K562 (cell line): ENCODE data around the gene MYO3B. TPM values are rescaled to one million over a fixed set of nuclear protein-coding genes. Genes with fewer than 3 reads are reported as not detected.

Experiments used
- CBX3 ChIP-seq, 2 experiments: IDR thresholded peaks; 1 replicate in 1 of 2; 2 replicates in 1 of 2; pipeline ENCODE4 v1.6.1; 2012; ENCODE audit warnings: inconsistent platforms in 2 of 2, low read length in 2 of 2, borderline replicate concordance in 1 of 2, control low read depth in 1 of 2
- CHD1 ChIP-seq: fragments of 200-600 bp; sonication (generic); IDR thresholded peaks from one replicate; pipeline ENCODE4 v1.6.1; 2012; ENCODE audit warnings: mild to moderate bottlenecking, moderate library complexity, low read length, inconsistent platforms
- NFYB ChIP-seq: IDR thresholded peaks from 2 replicates; pipeline ENCODE4 v1.6.1; 2011; ENCODE audit warnings: mild to moderate bottlenecking, moderate library complexity; ENCODE audit not compliant: insufficient read length; ENCODE audit errors: extremely low read depth
- RB1 ChIP-seq: fragments of 450-650 bp; IDR thresholded peaks from 2 replicates; pipeline ENCODE4 v1.6.1; 2017; ENCODE audit warnings: low read depth, mild to moderate bottlenecking
- RBM14 ChIP-seq: fragments of 200-400 bp; formaldehyde crosslinking; IDR thresholded peaks from 2 replicates; pipeline ENCODE4 v1.6.1; 2018; ENCODE audit warnings: low read depth, mild to moderate bottlenecking, low read length, moderate library complexity, borderline replicate concordance; ENCODE audit not compliant: insufficient read depth
- SP1 ChIP-seq: sonication (generic); formaldehyde crosslinking; IDR thresholded peaks from 2 replicates; pipeline ENCODE4 v1.8.1; 2022; ENCODE audit warnings: mild to moderate bottlenecking, missing genetic modification reagents
- ZBTB8A ChIP-seq: fragments of 450-650 bp; IDR thresholded peaks from 2 replicates; pipeline ENCODE4 v1.6.1; 2018; ENCODE audit warnings: mild to moderate bottlenecking, moderate library complexity; ENCODE audit not compliant: partially characterized antibody
- ZNF551 ChIP-seq: fragments of 250-450 bp; sonication (Bioruptor Pico); IDR thresholded peaks from 2 replicates; pipeline ENCODE4 v1.5.0; 2021; ENCODE audit warnings: mild to moderate bottlenecking, moderate library complexity
- ZNF717 ChIP-seq: fragments of 250-450 bp; sonication (Bioruptor Pico); IDR thresholded peaks from 2 replicates; pipeline ENCODE4 v1.5.0; 2021
- polyA plus RNA-seq, 8 experiments: library from polyadenylated mRNA; depleted of rRNA in 4 of 8; stranded (reverse) in 5 of 8; unstranded in 3 of 8; fragments of >200 nt; fragmentation: Nextera tagmentation in 2 of 8; fragmentation: Illumina TruSeq in 1 of 8; extraction: Ambion mirVana in 2 of 8; extraction: Trizol in 1 of 8; gene quantifications; 2 replicates each; pipeline versions ENCODE4 v1.2.1 to v1.2.3, GENCODE V29; 2011 to 2014; ENCODE audit warnings: inconsistent platforms in 1 of 8, missing spikeins in 1 of 8
- total RNA-seq, 7 experiments: library from RNA; depleted of rRNA in 6 of 7; stranded (reverse); fragments of >200 nt in 6 of 7; fragmentation: Illumina TruSeq in 2 of 7; extraction: Trizol in 2 of 7; gene quantifications; 2 replicates each; pipeline versions ENCODE4 v1.2.1 to v1.2.3, GENCODE V29; 2011 to 2021; ENCODE audit warnings: low replicate concordance in 1 of 7
- TF ChIP-seq, protein P1 (sequence below): sonication (generic); formaldehyde crosslinking; IDR thresholded peaks from 2 replicates; pipeline ENCODE4 v1.8.1; 2022; ENCODE audit warnings: missing genetic modification reagents
- TF ChIP-seq, protein P2 (sequence below): fragments of 250-450 bp; sonication (Bioruptor Pico); IDR thresholded peaks from 2 replicates; pipeline ENCODE4 v1.5.0; 2020; ENCODE audit warnings: mild to moderate bottlenecking
- TF ChIP-seq, protein P3 (sequence below), 3 experiments: fragments of 200-800 bp in 1 of 3; fragments of 250-450 bp in 1 of 3; fragments of 450-650 bp in 1 of 3; sonication (Bioruptor Pico) in 1 of 3; sonication (Bioruptor generic) in 1 of 3; formaldehyde crosslinking in 1 of 3; IDR thresholded peaks; 2 replicates each; pipeline versions ENCODE4 v1.6.1 to v1.8.0; 2016 to 2022; ENCODE audit warnings: mild to moderate bottlenecking in 2 of 3, missing genetic modification characterization in 2 of 3, missing compliant biosample characterization in 1 of 3, moderate library complexity in 1 of 3
- TF ChIP-seq, protein P4 (sequence below), 2 experiments: fragments of 450-650 bp; formaldehyde crosslinking in 1 of 2; IDR thresholded peaks; 2 replicates each; pipeline versions ENCODE4 v1.4.0 to v1.6.1; 2014 to 2020; ENCODE audit warnings: mild to moderate bottlenecking in 2 of 2, borderline replicate concordance in 1 of 2, low read depth in 1 of 2

The MYO3B gene
- total and polyA plus RNA-seq, 9 of the 15 experiments (the other 6 are each of a cell fraction or from before 2014, with no cell fraction given) = 2.7 to 6.5 (median 3.6) TPM

DNA sequence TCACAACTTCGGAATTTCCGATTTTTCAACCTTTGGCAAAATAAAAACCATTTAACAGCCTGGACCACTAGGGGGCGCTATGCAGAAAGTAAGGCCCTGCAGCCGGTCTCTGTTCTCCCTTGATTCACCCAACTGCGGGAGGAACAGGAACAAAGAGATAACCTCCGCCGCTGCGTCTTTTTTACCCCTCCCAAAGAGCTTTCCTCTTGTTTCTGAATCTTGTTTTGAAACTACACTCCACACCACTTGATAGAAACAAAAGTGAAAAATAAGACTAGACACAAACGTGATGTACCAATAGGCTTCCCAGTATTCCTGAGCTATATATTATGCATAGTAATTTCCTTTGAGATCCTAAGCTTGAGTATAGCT, 231.2 kb downstream of the MYO3B start (continued):
- TF ChIP-seq CHD1 (no peak), RBM14 (no peak), ZNF551 (CRISPR knock-in tag) (no peak), ZBTB8A (no peak), SP1 (peak; percentile 41; the same call in 1 of the 2 replicates), ZNF717 (no peak), CBX3 (IDR thresholded peaks at IDR 0.05; ENCODE audit: borderline replicate concordance in 1 of 2, low read length in 2 of 2) (peak in 1 of 2 experiments; percentile 80; a peak in 1 of 3 replicates), RB1 (0 out of 2 replicates have a peak, but pooled peaks have one; percentile 27), NFYB (no peak)
- TF ChIP-seq, protein P1, sequence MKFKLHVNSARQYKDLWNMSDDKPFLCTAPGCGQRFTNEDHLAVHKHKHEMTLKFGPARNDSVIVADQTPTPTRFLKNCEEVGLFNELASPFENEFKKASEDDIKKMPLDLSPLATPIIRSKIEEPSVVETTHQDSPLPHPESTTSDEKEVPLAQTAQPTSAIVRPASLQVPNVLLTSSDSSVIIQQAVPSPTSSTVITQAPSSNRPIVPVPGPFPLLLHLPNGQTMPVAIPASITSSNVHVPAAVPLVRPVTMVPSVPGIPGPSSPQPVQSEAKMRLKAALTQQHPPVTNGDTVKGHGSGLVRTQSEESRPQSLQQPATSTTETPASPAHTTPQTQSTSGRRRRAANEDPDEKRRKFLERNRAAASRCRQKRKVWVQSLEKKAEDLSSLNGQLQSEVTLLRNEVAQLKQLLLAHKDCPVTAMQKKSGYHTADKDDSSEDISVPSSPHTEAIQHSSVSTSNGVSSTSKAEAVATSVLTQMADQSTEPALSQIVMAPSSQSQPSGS (CRISPR knock-in tag) = no peak
- TF ChIP-seq, protein P2, sequence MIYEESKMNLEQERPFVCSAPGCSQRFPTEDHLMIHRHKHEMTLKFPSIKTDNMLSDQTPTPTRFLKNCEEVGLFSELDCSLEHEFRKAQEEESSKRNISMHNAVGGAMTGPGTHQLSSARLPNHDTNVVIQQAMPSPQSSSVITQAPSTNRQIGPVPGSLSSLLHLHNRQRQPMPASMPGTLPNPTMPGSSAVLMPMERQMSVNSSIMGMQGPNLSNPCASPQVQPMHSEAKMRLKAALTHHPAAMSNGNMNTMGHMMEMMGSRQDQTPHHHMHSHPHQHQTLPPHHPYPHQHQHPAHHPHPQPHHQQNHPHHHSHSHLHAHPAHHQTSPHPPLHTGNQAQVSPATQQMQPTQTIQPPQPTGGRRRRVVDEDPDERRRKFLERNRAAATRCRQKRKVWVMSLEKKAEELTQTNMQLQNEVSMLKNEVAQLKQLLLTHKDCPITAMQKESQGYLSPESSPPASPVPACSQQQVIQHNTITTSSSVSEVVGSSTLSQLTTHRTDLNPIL (CRISPR knock-in tag) = no peak
- TF ChIP-seq, protein P3, sequence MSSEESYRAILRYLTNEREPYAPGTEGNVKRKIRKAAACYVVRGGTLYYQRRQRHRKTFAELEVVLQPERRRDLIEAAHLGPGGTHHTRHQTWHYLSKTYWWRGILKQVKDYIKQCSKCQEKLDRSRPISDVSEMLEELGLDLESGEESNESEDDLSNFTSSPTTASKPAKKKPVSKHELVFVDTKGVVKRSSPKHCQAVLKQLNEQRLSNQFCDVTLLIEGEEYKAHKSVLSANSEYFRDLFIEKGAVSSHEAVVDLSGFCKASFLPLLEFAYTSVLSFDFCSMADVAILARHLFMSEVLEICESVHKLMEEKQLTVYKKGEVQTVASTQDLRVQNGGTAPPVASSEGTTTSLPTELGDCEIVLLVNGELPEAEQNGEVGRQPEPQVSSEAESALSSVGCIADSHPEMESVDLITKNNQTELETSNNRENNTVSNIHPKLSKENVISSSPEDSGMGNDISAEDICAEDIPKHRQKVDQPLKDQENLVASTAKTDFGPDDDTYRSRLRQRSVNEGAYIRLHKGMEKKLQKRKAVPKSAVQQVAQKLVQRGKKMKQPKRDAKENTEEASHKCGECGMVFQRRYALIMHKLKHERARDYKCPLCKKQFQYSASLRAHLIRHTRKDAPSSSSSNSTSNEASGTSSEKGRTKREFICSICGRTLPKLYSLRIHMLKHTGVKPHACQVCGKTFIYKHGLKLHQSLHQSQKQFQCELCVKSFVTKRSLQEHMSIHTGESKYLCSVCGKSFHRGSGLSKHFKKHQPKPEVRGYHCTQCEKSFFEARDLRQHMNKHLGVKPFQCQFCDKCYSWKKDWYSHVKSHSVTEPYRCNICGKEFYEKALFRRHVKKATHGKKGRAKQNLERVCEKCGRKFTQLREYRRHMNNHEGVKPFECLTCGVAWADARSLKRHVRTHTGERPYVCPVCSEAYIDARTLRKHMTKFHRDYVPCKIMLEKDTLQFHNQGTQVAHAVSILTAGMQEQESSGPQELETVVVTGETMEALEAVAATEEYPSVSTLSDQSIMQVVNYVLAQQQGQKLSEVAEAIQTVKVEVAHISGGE (CRISPR knock-in tag; IDR thresholded peaks at IDR 0.05) = no peak
- TF ChIP-seq, protein P4, sequence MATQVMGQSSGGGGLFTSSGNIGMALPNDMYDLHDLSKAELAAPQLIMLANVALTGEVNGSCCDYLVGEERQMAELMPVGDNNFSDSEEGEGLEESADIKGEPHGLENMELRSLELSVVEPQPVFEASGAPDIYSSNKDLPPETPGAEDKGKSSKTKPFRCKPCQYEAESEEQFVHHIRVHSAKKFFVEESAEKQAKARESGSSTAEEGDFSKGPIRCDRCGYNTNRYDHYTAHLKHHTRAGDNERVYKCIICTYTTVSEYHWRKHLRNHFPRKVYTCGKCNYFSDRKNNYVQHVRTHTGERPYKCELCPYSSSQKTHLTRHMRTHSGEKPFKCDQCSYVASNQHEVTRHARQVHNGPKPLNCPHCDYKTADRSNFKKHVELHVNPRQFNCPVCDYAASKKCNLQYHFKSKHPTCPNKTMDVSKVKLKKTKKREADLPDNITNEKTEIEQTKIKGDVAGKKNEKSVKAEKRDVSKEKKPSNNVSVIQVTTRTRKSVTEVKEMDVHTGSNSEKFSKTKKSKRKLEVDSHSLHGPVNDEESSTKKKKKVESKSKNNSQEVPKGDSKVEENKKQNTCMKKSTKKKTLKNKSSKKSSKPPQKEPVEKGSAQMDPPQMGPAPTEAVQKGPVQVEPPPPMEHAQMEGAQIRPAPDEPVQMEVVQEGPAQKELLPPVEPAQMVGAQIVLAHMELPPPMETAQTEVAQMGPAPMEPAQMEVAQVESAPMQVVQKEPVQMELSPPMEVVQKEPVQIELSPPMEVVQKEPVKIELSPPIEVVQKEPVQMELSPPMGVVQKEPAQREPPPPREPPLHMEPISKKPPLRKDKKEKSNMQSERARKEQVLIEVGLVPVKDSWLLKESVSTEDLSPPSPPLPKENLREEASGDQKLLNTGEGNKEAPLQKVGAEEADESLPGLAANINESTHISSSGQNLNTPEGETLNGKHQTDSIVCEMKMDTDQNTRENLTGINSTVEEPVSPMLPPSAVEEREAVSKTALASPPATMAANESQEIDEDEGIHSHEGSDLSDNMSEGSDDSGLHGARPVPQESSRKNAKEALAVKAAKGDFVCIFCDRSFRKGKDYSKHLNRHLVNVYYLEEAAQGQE (IDR thresholded peaks at IDR 0.05; ENCODE audit: borderline replicate concordance) = peak; percentile 77
- TF ChIP-seq, protein P4 (CRISPR knock-in tag; IDR thresholded peaks at IDR 0.05; ENCODE audit: low read depth) = no peak
